HCT116 (cell line): ENCODE data around the gene SUPT3H. TPM values are rescaled to one million over a fixed set of nuclear protein-coding genes. Genes with fewer than 3 reads are reported as not detected.

Experiments used
- ATAC-seq: fragments of 200-7000 bp; cut with Tn5 transposase; 2 replicates; pipeline ENCODE4 v1.9.1; 2020; ENCODE audit warnings: mild to moderate bottlenecking, moderate library complexity
- BruUV-seq: library from RNA; stranded (reverse); fragments of 400-500 nt; replicated peaks from 2 replicates; lab custom pipeline; 2021; lab: Mats Ljungman, UMichigan
- CTCF ChIA-PET: fragments of 300-600 bp; sonication (Branson Sonifier 250); formaldehyde crosslinking; loops from one replicate; lab custom pipeline; 2021; ENCODE audit warnings: antibody characterized with exemption; lab: Charles Lee
- POLR2A ChIA-PET: fragments of 300-600, 350-600 bp; sonication (Branson Sonifier 250); formaldehyde crosslinking; loops from one replicate; lab custom pipeline; 2021; ENCODE audit warnings: antibody characterized with exemption; lab: Charles Lee
- RAD21 ChIA-PET, 2 experiments: fragments of 300-600 bp; sonication (Branson Sonifier 250); formaldehyde crosslinking; loops; one replicate each; lab custom pipeline; 2023; ENCODE audit warnings: low total read pairs in 2 of 2; ENCODE audit not compliant: uncharacterized antibody in 2 of 2, unreplicated experiment in 2 of 2, low non-redundant PET in 1 of 2; lab: Charles Lee
- DNase-seq: peaks from one replicate; pipeline ENCODE4 v3.0.0-alpha.2; 2010; ENCODE audit warnings: low read depth, low spot score
- H2AFZ ChIP-seq: fragments of 200-600 bp; shearing (Covaris generic), sonication (generic); 2 replicates; pipeline ENCODE4 v1.6.1; 2017; ENCODE audit warnings: low read depth, mixed run types, mixed read lengths, antibody characterized with exemption, low read length; ENCODE audit not compliant: poor library complexity, severe bottlenecking
- H3K27ac ChIP-seq: 2 replicates; pipeline ENCODE4 v1.5.1; 2012; ENCODE audit warnings: low read depth, low read length
- H3K27me3 ChIP-seq: fragments of 200-600 bp; sonication (generic); 2 replicates; pipeline ENCODE4 v1.6.1; 2016; ENCODE audit warnings: mixed run types, low read length, mixed read lengths; ENCODE audit not compliant: insufficient read depth
- H3K36me3 ChIP-seq, 2 experiments: fragments of 200-500 bp in 1 of 2; fragments of 200-600 bp in 1 of 2; sonication (Bioruptor generic) in 1 of 2; sonication (generic) in 1 of 2; 2 replicates each; pipeline versions ENCODE4 v1.5.1 to v1.6.1; 2014 to 2016; ENCODE audit warnings: low read length in 2 of 2, inconsistent platforms in 1 of 2, mixed read lengths in 1 of 2, mixed run types in 1 of 2; ENCODE audit not compliant: insufficient read depth in 2 of 2, control insufficient read depth in 1 of 2
- H3K4me1 ChIP-seq, 2 experiments: fragments of 200-600 bp in 1 of 2; sonication (generic) in 1 of 2; 2 replicates each; pipeline versions ENCODE4 v1.5.1 to v1.6.1; 2012 to 2017; ENCODE audit warnings: low read length in 2 of 2, inconsistent platforms in 1 of 2, mild to moderate bottlenecking in 1 of 2, mixed read lengths in 1 of 2, mixed run types in 1 of 2, moderate library complexity in 1 of 2; ENCODE audit not compliant: insufficient read depth in 2 of 2, control insufficient read depth in 1 of 2
- H3K4me2 ChIP-seq: fragments of 200-600 bp; sonication (generic); 2 replicates; pipeline ENCODE4 v1.6.1; 2017; ENCODE audit warnings: mixed run types, low read length, mixed read lengths
- H3K4me3 ChIP-seq, 2 experiments: fragments of 200-600 bp in 1 of 2; sonication (generic) in 1 of 2; replicated peaks in 1 of 2; 2 replicates each; pipeline ENCODE4 v1.5.1; 2011 to 2016; ENCODE audit warnings: low read length in 2 of 2, control low read depth in 1 of 2, low read depth in 1 of 2, mild to moderate bottlenecking in 1 of 2, mixed read lengths in 1 of 2, mixed run types in 1 of 2
- H3K79me2 ChIP-seq: fragments of 200-600 bp; sonication (generic); 2 replicates; pipeline ENCODE4 v1.6.1; 2017; ENCODE audit warnings: mild to moderate bottlenecking, mixed run types, low read length, moderate library complexity, mixed read lengths; ENCODE audit not compliant: insufficient read depth
- H3K9ac ChIP-seq: fragments of 200-600 bp; sonication (generic); 2 replicates; pipeline ENCODE4 v1.6.1; 2016; ENCODE audit warnings: low read length, mixed read lengths
- H3K9me2 ChIP-seq: fragments of 200-600 bp; sonication (generic), shearing (Covaris generic); 2 replicates; pipeline ENCODE4 v1.6.1; 2017; ENCODE audit warnings: mixed run types, mild to moderate bottlenecking, moderate library complexity; ENCODE audit not compliant: insufficient read depth
- H3K9me3 ChIP-seq, 2 experiments: fragments of 200-500 bp in 1 of 2; fragments of 200-600 bp in 1 of 2; sonication (Bioruptor generic) in 1 of 2; sonication (generic) in 1 of 2; 2 replicates each; pipeline ENCODE4 v1.6.1; 2014 to 2017; ENCODE audit warnings: low read length in 2 of 2, mixed read lengths in 2 of 2, inconsistent platforms in 1 of 2, low read depth in 1 of 2, mild to moderate bottlenecking in 1 of 2, mixed run types in 1 of 2, moderate library complexity in 1 of 2; ENCODE audit not compliant: control insufficient read depth in 1 of 2, insufficient read depth in 1 of 2
- H4K20me1 ChIP-seq: fragments of 200-600 bp; sonication (generic), shearing (Covaris generic); 2 replicates; pipeline ENCODE4 v1.6.1; 2017; ENCODE audit warnings: mixed run types, mild to moderate bottlenecking, moderate library complexity; ENCODE audit not compliant: insufficient read depth
- ATF3 ChIP-seq: IDR thresholded peaks from 2 replicates; pipeline ENCODE4 v1.6.1; 2012
- CBX3 ChIP-seq: IDR thresholded peaks from 2 replicates; pipeline ENCODE4 v1.6.1; 2012; ENCODE audit warnings: low read depth
- CEBPB ChIP-seq: IDR thresholded peaks from 2 replicates; pipeline ENCODE4 v1.6.1; 2012; ENCODE audit warnings: low read depth
- EGR1 ChIP-seq: IDR thresholded peaks from 2 replicates; pipeline ENCODE4 v1.6.1; 2012; ENCODE audit warnings: low read depth
- ELF1 ChIP-seq: IDR thresholded peaks from 2 replicates; pipeline ENCODE4 v1.6.1; 2012; ENCODE audit warnings: low read depth, borderline replicate concordance
- EZH2phosphoT487 ChIP-seq: fragments of 200-600 bp; IDR thresholded peaks from 2 replicates; pipeline ENCODE4 v1.6.1; 2018; ENCODE audit warnings: antibody characterized with exemption, borderline replicate concordance
- FOSL1 ChIP-seq: IDR thresholded peaks from 2 replicates; pipeline ENCODE4 v1.6.1; 2012; ENCODE audit warnings: low read depth
- JUND ChIP-seq: IDR thresholded peaks from 2 replicates; pipeline ENCODE4 v1.6.1; 2012
- MAX ChIP-seq: IDR thresholded peaks from 2 replicates; pipeline ENCODE4 v1.6.1; 2012
- POLR2A ChIP-seq: IDR thresholded peaks from 2 replicates; pipeline ENCODE4 v1.7.0; 2011; ENCODE audit warnings: borderline replicate concordance; ENCODE audit not compliant: insufficient read depth, insufficient read length; ENCODE audit errors: extremely low read depth
- POLR2AphosphoS5 ChIP-seq: IDR thresholded peaks from 2 replicates; pipeline ENCODE4 v1.6.1; 2011; ENCODE audit warnings: mild to moderate bottlenecking, low read depth, low read length, moderate library complexity
- RAD21 ChIP-seq: IDR thresholded peaks from 2 replicates; pipeline ENCODE4 v1.6.1; 2012; ENCODE audit warnings: low read depth, mild to moderate bottlenecking
- REST ChIP-seq: IDR thresholded peaks from 2 replicates; pipeline ENCODE4 v1.6.1; 2012; ENCODE audit warnings: low read depth
- SP1 ChIP-seq: IDR thresholded peaks from 2 replicates; pipeline ENCODE4 v1.6.1; 2012; ENCODE audit warnings: low read depth
- SRF ChIP-seq: IDR thresholded peaks from 2 replicates; pipeline ENCODE4 v1.6.1; 2012; ENCODE audit warnings: low read depth
- TCF7L2 ChIP-seq: IDR thresholded peaks from 2 replicates; pipeline ENCODE4 v1.7.0; 2011; ENCODE audit warnings: borderline replicate concordance, inconsistent platforms; ENCODE audit not compliant: insufficient read depth, insufficient read length; ENCODE audit errors: extremely low read depth
- ZBTB33 ChIP-seq: IDR thresholded peaks from 2 replicates; pipeline ENCODE4 v1.6.1; 2011; ENCODE audit warnings: mild to moderate bottlenecking, low read length, moderate library complexity; ENCODE audit not compliant: insufficient replicate concordance; ENCODE audit errors: extremely low read depth
- intact Hi-C: fragments of 100-400 bp; cut with micrococcal nuclease; formaldehyde crosslinking; loops from 2 replicates; pipeline ENCODE4 v1.10.0; 2022
- total RNA-seq: library from RNA; stranded (reverse); gene quantifications from one replicate; pipeline ENCODE4 v1.2.1, GENCODE V29; 2021; ENCODE audit not compliant: unreplicated experiment
- TF ChIP-seq, protein P1 (sequence below), 3 experiments: fragments of 200-600 bp in 1 of 3; sonication (generic) in 1 of 3; IDR thresholded peaks in 2 of 3; conservative IDR thresholded peaks in 1 of 3; 2 replicates each; pipeline ENCODE4 v1.5.1; 2012 to 2017; ENCODE audit warnings: low read depth in 2 of 3, low read length in 2 of 3, antibody characterized with exemption in 1 of 3, borderline replicate concordance in 1 of 3, control low read depth in 1 of 3, mild to moderate bottlenecking in 1 of 3, mixed read lengths in 1 of 3, mixed run types in 1 of 3, moderate library complexity in 1 of 3; ENCODE audit not compliant: insufficient read depth in 1 of 3

The SUPT3H gene
- total RNA-seq, 1 experiment from 2014 or later = 7.4 TPM

DNA sequence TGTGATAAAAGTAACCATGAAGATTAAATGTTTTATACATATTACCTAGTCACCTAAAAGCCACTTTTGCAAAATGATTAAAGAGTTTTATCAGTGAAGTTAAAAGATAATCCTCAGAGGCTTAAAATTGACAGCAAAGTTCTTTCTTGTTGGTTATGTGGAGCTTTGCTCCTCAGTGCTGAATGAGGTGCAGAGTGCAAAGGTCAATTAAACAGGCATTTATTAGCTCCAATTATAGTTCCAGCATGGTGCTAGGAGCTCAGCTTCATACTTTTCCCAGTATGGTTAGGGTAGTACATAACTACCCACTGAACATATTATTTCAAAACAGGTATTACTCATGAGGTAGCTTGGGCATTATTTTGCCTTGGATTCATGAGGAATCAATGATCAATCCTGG lies 463.6 kb downstream of the SUPT3H start:
- RAD21 ChIA-PET = no interaction called here
- no peaks in the 10 kb centered on the region for H3K79me2 ChIP-seq
- DNase-seq (no peak), ATAC-seq (no peak)
- POLR2A ChIA-PET = no interaction called here
- no peaks in the 10 kb centered on the region for H3K4me1 ChIP-seq
- no peak for TF ChIP-seq ELF1
- no peak for TF ChIP-seq SRF
- no peak for TF ChIP-seq EZH2phosphoT487
- no peak for TF ChIP-seq RAD21
- TF ChIP-seq CEBPB = no peak
- no peak for TF ChIP-seq EGR1
- TF ChIP-seq, protein P1, sequence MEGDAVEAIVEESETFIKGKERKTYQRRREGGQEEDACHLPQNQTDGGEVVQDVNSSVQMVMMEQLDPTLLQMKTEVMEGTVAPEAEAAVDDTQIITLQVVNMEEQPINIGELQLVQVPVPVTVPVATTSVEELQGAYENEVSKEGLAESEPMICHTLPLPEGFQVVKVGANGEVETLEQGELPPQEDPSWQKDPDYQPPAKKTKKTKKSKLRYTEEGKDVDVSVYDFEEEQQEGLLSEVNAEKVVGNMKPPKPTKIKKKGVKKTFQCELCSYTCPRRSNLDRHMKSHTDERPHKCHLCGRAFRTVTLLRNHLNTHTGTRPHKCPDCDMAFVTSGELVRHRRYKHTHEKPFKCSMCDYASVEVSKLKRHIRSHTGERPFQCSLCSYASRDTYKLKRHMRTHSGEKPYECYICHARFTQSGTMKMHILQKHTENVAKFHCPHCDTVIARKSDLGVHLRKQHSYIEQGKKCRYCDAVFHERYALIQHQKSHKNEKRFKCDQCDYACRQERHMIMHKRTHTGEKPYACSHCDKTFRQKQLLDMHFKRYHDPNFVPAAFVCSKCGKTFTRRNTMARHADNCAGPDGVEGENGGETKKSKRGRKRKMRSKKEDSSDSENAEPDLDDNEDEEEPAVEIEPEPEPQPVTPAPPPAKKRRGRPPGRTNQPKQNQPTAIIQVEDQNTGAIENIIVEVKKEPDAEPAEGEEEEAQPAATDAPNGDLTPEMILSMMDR (IDR thresholded peaks at IDR 0.05 in 2 of 3, conservative IDR thresholded peaks at IDR 0.05 in 1 of 3; ENCODE audit: borderline replicate concordance in 1 of 3, insufficient read depth in 1 of 3, low read depth in 2 of 3, low read length in 2 of 3) = no peak
- TF ChIP-seq JUND = no peak
- TF ChIP-seq REST = no peak
- TF ChIP-seq POLR2AphosphoS5 = no peak
- TF ChIP-seq POLR2A = no peak
- no peak for TF ChIP-seq CBX3
- TF ChIP-seq ATF3 = no peak
- no peak for TF ChIP-seq ZBTB33
- no peak for TF ChIP-seq MAX
- TF ChIP-seq SP1 = no peak
- no peak for TF ChIP-seq FOSL1
- no peak for TF ChIP-seq TCF7L2
- no peak overlapping the region for H3K4me3 ChIP-seq
- no peaks in the 10 kb centered on the region for H3K9me3 ChIP-seq
- H3K27me3 ChIP-seq = no peaks in the 10 kb centered on the region
- intact Hi-C loops = no loop called here
- CTCF ChIA-PET = no interaction called here
- no peaks in the 10 kb centered on the region for H3K36me3 ChIP-seq
- H4K20me1 ChIP-seq = no peaks in the 10 kb centered on the region
- no peak overlapping the region for H3K4me2 ChIP-seq
- no TSS peak for BruUV-seq
- H2AFZ ChIP-seq = no peak overlapping the region
- H3K9me2 ChIP-seq = no peaks in the 10 kb centered on the region
- no peak overlapping the region for H3K9ac ChIP-seq
- H3K27ac ChIP-seq = no peak overlapping the region
